Esophagus squamous epithelium (tissue), 4 donors: Measurements from ENCODE around the gene DUS1L.

Experiments
- POLR2A ChIP-seq, 4 donors: fragments of 450-650 bp; IDR thresholded peaks; one replicate each; pipeline ENCODE4 v1.6.1; 2017; ENCODE audit warnings: antibody characterized with exemption in 4 of 4, mild to moderate bottlenecking in 4 of 4, moderate library complexity in 3 of 4
- TF ChIP-seq, protein P1 (sequence below), 6 experiments: fragments of 450-650 bp in 4 of 6; fragments of 200-600 bp in 2 of 6; sonication (generic) in 2 of 6; IDR thresholded peaks; one replicate each; pipeline ENCODE4 v1.5.1; 2016 to 2019; ENCODE audit warnings: antibody characterized with exemption in 6 of 6, mild to moderate bottlenecking in 4 of 6, moderate library complexity in 4 of 6

DNA sequence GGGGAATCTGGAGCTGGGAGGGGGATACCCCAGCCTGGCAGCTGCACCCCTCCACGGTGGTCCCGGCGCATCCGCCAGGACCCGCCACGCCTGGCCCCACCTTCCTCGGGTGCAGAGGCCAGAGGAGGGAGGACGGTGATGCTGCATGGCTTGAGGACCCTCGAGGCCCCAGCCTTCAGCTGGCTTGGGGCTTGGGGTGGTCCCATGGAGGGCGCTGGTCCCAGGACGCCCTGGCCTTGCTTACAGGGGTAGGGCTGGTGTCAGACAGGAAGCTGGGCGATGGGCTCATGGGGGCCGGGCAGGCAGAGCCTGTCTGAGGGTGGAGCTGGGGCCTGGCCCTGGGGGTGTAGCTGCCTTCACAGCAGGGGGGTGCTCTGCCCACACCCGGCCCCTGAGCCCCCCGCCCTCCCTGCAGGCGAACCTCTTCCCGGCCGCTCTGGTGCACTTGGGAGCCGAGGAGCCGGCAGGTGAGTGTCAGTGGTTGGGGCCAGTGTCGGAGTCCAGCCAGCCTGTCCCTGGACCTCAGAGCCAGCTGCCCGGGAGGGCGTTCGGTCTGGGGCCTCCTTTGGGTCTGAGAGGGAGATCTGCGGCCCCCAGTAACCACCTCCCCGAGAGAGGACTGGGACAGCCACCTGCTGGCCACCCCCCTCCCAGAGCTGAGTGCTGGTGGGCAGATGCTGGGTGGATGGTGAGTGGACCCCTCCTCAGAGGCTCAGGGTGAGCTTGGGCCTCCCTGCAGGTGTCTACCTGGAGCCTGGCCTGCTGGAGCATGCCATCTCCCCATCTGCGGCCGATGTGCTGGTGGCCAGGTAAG, 49.3 kb downstream of the DUS1L start:
- TF ChIP-seq, protein P1, sequence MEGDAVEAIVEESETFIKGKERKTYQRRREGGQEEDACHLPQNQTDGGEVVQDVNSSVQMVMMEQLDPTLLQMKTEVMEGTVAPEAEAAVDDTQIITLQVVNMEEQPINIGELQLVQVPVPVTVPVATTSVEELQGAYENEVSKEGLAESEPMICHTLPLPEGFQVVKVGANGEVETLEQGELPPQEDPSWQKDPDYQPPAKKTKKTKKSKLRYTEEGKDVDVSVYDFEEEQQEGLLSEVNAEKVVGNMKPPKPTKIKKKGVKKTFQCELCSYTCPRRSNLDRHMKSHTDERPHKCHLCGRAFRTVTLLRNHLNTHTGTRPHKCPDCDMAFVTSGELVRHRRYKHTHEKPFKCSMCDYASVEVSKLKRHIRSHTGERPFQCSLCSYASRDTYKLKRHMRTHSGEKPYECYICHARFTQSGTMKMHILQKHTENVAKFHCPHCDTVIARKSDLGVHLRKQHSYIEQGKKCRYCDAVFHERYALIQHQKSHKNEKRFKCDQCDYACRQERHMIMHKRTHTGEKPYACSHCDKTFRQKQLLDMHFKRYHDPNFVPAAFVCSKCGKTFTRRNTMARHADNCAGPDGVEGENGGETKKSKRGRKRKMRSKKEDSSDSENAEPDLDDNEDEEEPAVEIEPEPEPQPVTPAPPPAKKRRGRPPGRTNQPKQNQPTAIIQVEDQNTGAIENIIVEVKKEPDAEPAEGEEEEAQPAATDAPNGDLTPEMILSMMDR (IDR thresholded peaks at IDR 0.05): no peak
- TF ChIP-seq POLR2A (IDR thresholded peaks at IDR 0.05): no peak
